ENCODE results near the gene AHCYL2. TPM values are rescaled to one million over a fixed set of nuclear protein-coding genes. Genes with fewer than 3 reads are reported as not detected.

The AHCYL2 gene
- total RNA-seq, result 10 to 100 TPM; 10.8 to 14.0 (median 13.7) TPM

DNA sequence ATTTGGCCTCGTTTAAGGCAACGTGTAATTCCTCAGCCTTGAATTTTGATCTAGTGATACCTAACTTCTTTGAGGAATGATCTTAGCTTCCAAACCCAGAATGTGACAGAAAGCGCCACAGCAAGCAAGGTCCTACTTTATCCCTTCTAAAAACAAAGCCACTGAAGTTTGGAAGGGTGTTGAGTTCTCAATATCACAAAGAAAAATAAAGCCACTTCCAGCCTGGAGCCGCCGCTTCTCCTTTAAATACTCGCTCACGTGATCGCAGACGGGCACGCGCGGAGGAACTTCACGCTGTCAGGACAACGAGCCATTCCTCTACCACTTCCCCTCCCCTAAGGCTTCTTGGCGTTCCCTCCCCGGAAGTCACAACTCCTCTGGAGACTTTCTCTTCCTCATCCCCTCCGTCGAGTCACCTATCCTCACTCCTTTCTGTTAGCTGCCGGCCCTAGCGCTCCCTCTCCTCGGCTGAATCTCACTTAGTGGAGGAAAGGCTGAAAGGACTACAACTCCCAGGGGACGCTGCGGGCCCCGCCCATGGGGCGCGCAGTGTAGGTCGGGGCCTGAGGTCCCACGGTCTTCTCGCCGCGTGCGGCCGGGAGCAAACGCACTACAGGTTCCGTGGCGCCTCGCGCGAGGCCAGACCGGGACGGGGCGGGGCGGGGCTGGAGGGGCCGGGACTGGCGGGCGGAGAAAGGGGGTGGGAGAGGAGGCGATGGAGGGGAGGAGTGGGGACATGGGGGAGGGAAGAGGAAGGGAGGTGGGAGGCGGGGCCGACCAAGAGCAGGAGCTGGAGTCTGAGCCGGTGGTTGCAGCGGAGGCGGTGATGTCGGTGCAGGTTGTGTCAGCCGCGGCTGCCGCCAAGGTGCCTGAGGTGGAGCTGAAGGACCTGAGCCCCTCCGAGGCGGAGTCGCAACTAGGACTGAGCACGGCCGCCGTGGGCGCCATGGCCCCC, at the start of gene AHCYL2:
TSS of gene AHCYL2 (plus strand) at position 780 of the 955 bp plus-strand sequence.
- peak; percentile 88 for DNase-seq
- Histone ChIP-seq H3K9me3 (no peaks in the 10 kb centered on the region), H3K36me3 (no peaks in the 10 kb centered on the region), H3K4me1 (peaks cover 0 to 51% (median 13%) of the 10 kb centered on the region in 3 donors), H3K27ac (peak within 1 kb of the TSS; percentile 90 to 98 (median 94)), H3K27me3 (no peaks in the 10 kb centered on the region), H3K4me3 (peak within 1 kb of the TSS; percentile 69 to 99 (median 90))
- peak in 1 of 4 donors; percentile 68 for TF ChIP-seq POLR2A (IDR thresholded peaks at IDR 0.05)
- TF ChIP-seq, protein P1, sequence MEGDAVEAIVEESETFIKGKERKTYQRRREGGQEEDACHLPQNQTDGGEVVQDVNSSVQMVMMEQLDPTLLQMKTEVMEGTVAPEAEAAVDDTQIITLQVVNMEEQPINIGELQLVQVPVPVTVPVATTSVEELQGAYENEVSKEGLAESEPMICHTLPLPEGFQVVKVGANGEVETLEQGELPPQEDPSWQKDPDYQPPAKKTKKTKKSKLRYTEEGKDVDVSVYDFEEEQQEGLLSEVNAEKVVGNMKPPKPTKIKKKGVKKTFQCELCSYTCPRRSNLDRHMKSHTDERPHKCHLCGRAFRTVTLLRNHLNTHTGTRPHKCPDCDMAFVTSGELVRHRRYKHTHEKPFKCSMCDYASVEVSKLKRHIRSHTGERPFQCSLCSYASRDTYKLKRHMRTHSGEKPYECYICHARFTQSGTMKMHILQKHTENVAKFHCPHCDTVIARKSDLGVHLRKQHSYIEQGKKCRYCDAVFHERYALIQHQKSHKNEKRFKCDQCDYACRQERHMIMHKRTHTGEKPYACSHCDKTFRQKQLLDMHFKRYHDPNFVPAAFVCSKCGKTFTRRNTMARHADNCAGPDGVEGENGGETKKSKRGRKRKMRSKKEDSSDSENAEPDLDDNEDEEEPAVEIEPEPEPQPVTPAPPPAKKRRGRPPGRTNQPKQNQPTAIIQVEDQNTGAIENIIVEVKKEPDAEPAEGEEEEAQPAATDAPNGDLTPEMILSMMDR (IDR thresholded peaks at IDR 0.05), result no peak
- intact Hi-C loops (cut with DNase I), result loop anchor here (5.0 to 10.0 kb wide), 2 partner anchors 38 to 70 kb away; no protein-coding TSS in a partner anchor
- 0 to 1% methylated on average over 35 to 38 of the region's 63 CpGs for WGBS, 2 donors

DNA sequence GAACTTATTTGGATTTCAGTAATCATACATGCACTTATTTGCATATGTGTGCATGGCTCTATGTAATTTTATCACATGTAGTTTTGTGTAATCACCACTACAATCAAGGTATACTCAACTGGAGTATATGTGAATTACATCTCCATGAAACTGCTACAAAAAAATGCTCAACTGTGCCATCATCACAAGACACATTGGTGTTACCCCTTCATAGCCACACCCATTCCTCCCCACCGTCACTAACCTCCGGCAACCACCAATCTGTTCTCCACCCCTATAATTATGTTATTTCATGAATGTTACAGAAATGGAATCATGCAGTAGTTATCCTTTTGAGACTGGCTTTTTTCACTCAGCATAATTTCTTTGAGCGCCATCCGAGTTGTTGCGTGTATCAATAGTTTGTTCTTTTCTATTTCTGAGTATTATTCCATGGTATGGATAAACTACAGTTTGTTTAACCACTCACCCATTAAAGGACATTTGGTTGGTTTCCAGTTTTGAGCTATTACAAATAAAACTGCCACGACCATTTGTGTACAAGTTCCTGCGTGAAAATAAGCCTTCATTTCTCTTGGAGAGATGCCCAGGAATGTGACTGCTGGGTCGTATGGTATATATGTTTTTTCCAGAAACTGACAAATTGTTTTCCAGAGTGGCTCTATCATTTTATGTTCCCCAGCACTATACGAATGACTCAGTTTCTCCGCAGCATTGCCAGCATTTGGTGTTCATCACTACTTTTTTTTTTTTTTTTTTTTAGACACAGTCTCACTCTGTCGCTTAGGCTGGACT, 47.7 kb upstream of the AHCYL2 start:
- TF ChIP-seq, protein P1 (IDR thresholded peaks at IDR 0.05), result no peak
- TF ChIP-seq POLR2A (IDR thresholded peaks at IDR 0.05), result no peak
- no peak for DNase-seq
- 29 to 42% methylated on average over 11 of the region's 11 CpGs for WGBS, 2 donors
- peaks cover 0 to 5% (median 0%) of the 10 kb centered on the region in 3 donors for H3K4me1 ChIP-seq
- H3K27me3 ChIP-seq, result peaks cover 0 to 10% (median 0%) of the 10 kb centered on the region in 4 donors
- H3K36me3 ChIP-seq, result no peaks in the 10 kb centered on the region
- no peaks in the 10 kb centered on the region for H3K9me3 ChIP-seq
- H3K27ac ChIP-seq, result no peak overlapping the region
- intact Hi-C loops (cut with DNase I), result no loop called here
- H3K4me3 ChIP-seq, result no peak overlapping the region

DNA sequence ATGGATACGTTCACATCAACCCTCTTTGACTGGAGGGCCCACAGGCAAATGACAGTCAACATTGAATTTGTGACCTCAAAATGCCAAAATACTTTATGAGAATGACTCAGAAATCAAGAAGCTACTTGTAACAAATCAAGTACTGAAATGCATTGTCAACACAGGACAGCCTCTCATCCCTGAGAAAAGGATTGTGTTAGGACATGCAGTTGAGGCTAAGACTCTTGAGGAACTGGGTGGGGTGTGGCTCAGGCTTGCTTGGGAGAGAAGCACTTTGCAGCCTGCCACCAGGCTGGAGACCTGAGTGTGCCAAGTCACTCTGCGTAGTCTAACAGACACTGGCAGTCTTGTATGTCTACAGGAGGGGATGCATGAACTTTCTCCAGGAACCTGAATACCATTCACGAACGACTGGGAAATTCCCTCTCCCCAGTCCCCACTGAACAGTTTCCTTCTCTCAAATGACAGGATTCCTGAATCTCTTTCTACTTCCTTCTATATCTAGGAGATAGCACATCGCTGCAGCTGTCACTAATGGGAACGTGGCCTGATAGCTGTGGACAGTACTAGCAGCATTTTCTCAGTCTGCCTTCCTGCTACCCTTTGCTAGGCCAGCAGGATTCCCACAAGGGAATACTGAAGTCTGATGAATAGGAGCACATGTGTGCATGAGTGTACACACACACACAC, 39.7 kb upstream of the AHCYL2 start:
- Histone ChIP-seq H3K36me3 (no peaks in the 10 kb centered on the region), H3K27ac (peak overlapping the region; percentile 7 to 61 (median 51)), H3K9me3 (no peaks in the 10 kb centered on the region), H3K4me3 (no peak overlapping the region), H3K27me3 (peaks cover 0 to 17% (median 0%) of the 10 kb centered on the region in 4 donors), H3K4me1 (peaks cover 0 to 54% (median 30%) of the 10 kb centered on the region in 3 donors)
- intact Hi-C loops (cut with DNase I), result no loop called here
- TF ChIP-seq, protein P1 (IDR thresholded peaks at IDR 0.05), result no peak
- TF ChIP-seq POLR2A (IDR thresholded peaks at IDR 0.05), result no peak
- DNase-seq, result no peak
- 30 to 40% methylated on average over 6 of the region's 6 CpGs for WGBS, 2 donors

DNA sequence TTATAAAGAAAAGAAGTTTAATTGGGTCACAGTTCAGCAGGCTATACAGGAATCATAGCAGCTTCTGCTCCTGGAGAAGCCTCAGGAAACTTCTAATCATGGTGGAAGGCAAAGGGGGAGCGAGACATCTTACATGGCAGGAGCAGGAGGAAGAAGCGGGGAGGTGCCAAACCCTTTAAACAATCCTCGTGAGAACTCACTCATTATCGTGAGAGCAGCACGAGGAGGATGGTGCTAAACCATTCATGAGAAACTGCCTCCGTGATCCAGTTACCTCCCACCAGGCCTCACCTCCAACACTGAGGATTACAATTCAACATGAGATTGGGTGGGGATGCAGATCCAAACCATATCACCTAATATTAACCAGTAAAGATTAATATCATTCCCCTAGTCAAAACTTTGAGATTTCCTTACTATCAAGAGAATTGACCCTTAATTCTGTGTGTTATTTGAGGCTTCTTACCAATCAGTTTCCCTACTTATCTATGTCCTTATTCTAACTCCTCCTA, 38.0 kb upstream of the AHCYL2 start:
- TF ChIP-seq, protein P1 (IDR thresholded peaks at IDR 0.05), result no peak
- no peak for TF ChIP-seq POLR2A (IDR thresholded peaks at IDR 0.05)
- no peaks in the 10 kb centered on the region for H3K36me3 ChIP-seq
- no peak for DNase-seq
- peaks cover 0 to 16% (median 0%) of the 10 kb centered on the region in 4 donors for H3K27me3 ChIP-seq
- H3K9me3 ChIP-seq, result no peaks in the 10 kb centered on the region
- H3K4me3 ChIP-seq, result no peak overlapping the region
- H3K4me1 ChIP-seq, result peaks cover 0 to 71% (median 37%) of the 10 kb centered on the region in 3 donors
- 84 to 88% methylated on average over 6 of the region's 6 CpGs for WGBS, 2 donors
- no peak overlapping the region for H3K27ac ChIP-seq
- intact Hi-C loops (cut with DNase I), result no loop called here
